PFSK-1 (cell line): ENCODE measurements around the gene GABRR3.

Experiments
- FOXP2 ChIP-seq: optimal IDR thresholded peaks from 2 replicates; pipeline ENCODE3; 2011; ENCODE audit warnings: borderline replicate concordance, control low read depth, inconsistent platforms; ENCODE audit not compliant: insufficient read depth; ENCODE audit errors: extremely low read length, extremely low read depth
- POLR2AphosphoS5 ChIP-seq: IDR thresholded peaks from 2 replicates; pipeline ENCODE4 v1.6.1; 2012; ENCODE audit warnings: low read depth, mild to moderate bottlenecking, control low read depth, low read length, moderate library complexity
- REST ChIP-seq, 2 experiments: IDR thresholded peaks; 2 replicates each; pipeline versions ENCODE4 v1.6.1 to v1.8.0; 2011 to 2012; ENCODE audit warnings: low read depth in 2 of 2, low read length in 2 of 2, control low read depth in 1 of 2, inconsistent platforms in 1 of 2, mild to moderate bottlenecking in 1 of 2, moderate library complexity in 1 of 2; ENCODE audit not compliant: insufficient read depth in 1 of 2
- SIN3A ChIP-seq: IDR thresholded peaks from 2 replicates; pipeline ENCODE4 v1.6.1; 2012; ENCODE audit warnings: mild to moderate bottlenecking, low read length, moderate library complexity, borderline replicate concordance; ENCODE audit not compliant: insufficient read depth
- TAF1 ChIP-seq: IDR thresholded peaks from 2 replicates; pipeline ENCODE4 v1.6.1; 2012; ENCODE audit warnings: low read length, control low read depth, borderline replicate concordance; ENCODE audit not compliant: insufficient read depth

Gene GABRR3

GRCh38 chr3:97956051-97956450, 79.1 kb downstream of the GABRR3 start:
- no peak for TF ChIP-seq REST (IDR thresholded peaks at IDR 0.05; ENCODE audit: insufficient read depth in 1 of 2, low read depth in 2 of 2, low read length in 2 of 2)
- TF ChIP-seq SIN3A, result no peak
- no peak for TF ChIP-seq TAF1
- no peak for TF ChIP-seq POLR2AphosphoS5
- no peak for TF ChIP-seq FOXP2

- TF ChIP-seq SIN3A, result no peak
- TF ChIP-seq FOXP2, result no peak
- TF ChIP-seq POLR2AphosphoS5, result no peak
- no peak for TF ChIP-seq TAF1
- TF ChIP-seq REST (IDR thresholded peaks at IDR 0.05; ENCODE audit: insufficient read depth in 1 of 2, low read depth in 2 of 2, low read length in 2 of 2), result no peak
Measured at GRCh38 chr3:97954228-97954827, 80.8 kb downstream of the GABRR3 start.

- TF ChIP-seq FOXP2 (no peak), POLR2AphosphoS5 (no peak), REST (IDR thresholded peaks at IDR 0.05; ENCODE audit: insufficient read depth in 1 of 2, low read depth in 2 of 2, low read length in 2 of 2) (no peak), TAF1 (no peak), SIN3A (no peak)
Measured at GRCh38 chr3:97952872-97953271, 82.2 kb downstream of the GABRR3 start.

GRCh38 chr3:97952280-97952679, 82.8 kb downstream of the GABRR3 start:
- TF ChIP-seq POLR2AphosphoS5 (no peak), REST (IDR thresholded peaks at IDR 0.05; ENCODE audit: insufficient read depth in 1 of 2, low read depth in 2 of 2, low read length in 2 of 2) (no peak), SIN3A (no peak), FOXP2 (no peak), TAF1 (no peak)
